K562 (cell line): ENCODE measurements around the gene TMEM95. TPM values are rescaled to one million over a fixed set of nuclear protein-coding genes. Genes with fewer than 3 reads are reported as not detected.

Experiments
- ATAC-seq: fragments of 200-7000 bp; cut with Tn5 transposase; 3 replicates; pipeline ENCODE4 v1.9.1; 2020; ENCODE audit warnings: moderate library complexity
- BruUV-seq: library from RNA; stranded (reverse); fragments of 400-500 nt; replicated peaks from 2 replicates; lab custom pipeline; 2021; lab: Mats Ljungman, UMichigan
- CTCF ChIA-PET: fragments of 300-600 bp; formaldehyde crosslinking; extraction: SDS; loops from one replicate; lab custom pipeline; 2021; ENCODE audit warnings: low intra/inter-chr PET ratio; lab: Yijun Ruan, JAX
- POLR2A ChIA-PET: fragments of 300-600, 350-650 bp; sonication (Branson Sonifier 250); formaldehyde crosslinking; extraction: SDS; loops from one replicate; lab custom pipeline; 2021; ENCODE audit warnings: antibody characterized with exemption, inconsistent platforms; lab: Yijun Ruan, JAX
- DNase-seq, 4 experiments: peaks; one replicate each; pipeline versions ENCODE4 v3.0.0 to v3.0.0-alpha.2; 2011 to 2018; ENCODE audit warnings: low spot score in 3 of 4, mixed read lengths in 3 of 4; ENCODE audit errors: extremely low read depth in 1 of 4
- FAIRE-seq: peaks from 2 replicates; lab custom pipeline; 2011; peaks lifted over from hg19 to GRCh38; lab: Jason Lieb, UNC
- H2AFZ ChIP-seq: 2 replicates; pipeline ENCODE4 v1.6.0; 2011; ENCODE audit warnings: low read depth, low read length, control low read depth, inconsistent platforms
- H3K27ac ChIP-seq: fragments of 200-600 bp; 3 replicates; pipeline ENCODE4 v1.8.0; 2011; ENCODE audit warnings: low read depth, mild to moderate bottlenecking, control low read depth, inconsistent platforms, low read length, moderate library complexity, mixed read lengths; ENCODE audit errors: extremely low read depth
- H3K27me3 ChIP-seq, 2 experiments: fragments of 300-600 bp in 1 of 2; 2 replicates in 1 of 2; 3 replicates in 1 of 2; pipeline versions ENCODE4 v1.6.0 to v1.8.0; 2011; ENCODE audit warnings: inconsistent platforms in 2 of 2, low read length in 2 of 2, mild to moderate bottlenecking in 1 of 2, mixed read lengths in 1 of 2, moderate library complexity in 1 of 2; ENCODE audit not compliant: control insufficient read depth in 2 of 2, insufficient read depth in 2 of 2
- H3K36me3 ChIP-seq: fragments of 300-600 bp; 3 replicates; pipeline ENCODE4 v1.8.0; 2011; ENCODE audit warnings: mild to moderate bottlenecking, low read length, inconsistent platforms; ENCODE audit not compliant: control insufficient read depth, insufficient read depth
- H3K4me1 ChIP-seq, 2 experiments: fragments of 200-600 bp in 1 of 2; replicated peaks in 1 of 2; 2 replicates in 1 of 2; 3 replicates in 1 of 2; pipeline versions ENCODE4 v1.5.1 to v1.8.0; 2011; ENCODE audit warnings: inconsistent platforms in 2 of 2, low read length in 2 of 2, mild to moderate bottlenecking in 1 of 2, mixed read lengths in 1 of 2, moderate library complexity in 1 of 2; ENCODE audit not compliant: control insufficient read depth in 2 of 2, insufficient read depth in 2 of 2
- H3K4me2 ChIP-seq: 2 replicates; pipeline ENCODE4 v1.6.1; 2011; ENCODE audit warnings: low read length, control low read depth, inconsistent platforms, mixed read lengths; ENCODE audit not compliant: insufficient read depth
- H3K4me3 ChIP-seq: fragments of 200-600 bp; sonication (generic), shearing (Covaris generic); 2 replicates; pipeline ENCODE4 v1.5.1; 2016; ENCODE audit warnings: control low read depth, inconsistent platforms
- H3K79me2 ChIP-seq: fragments of 200-600 bp; 3 replicates; pipeline ENCODE4 v1.8.0; 2011; ENCODE audit warnings: low read length, inconsistent platforms; ENCODE audit not compliant: control insufficient read depth, insufficient read depth
- H3K9ac ChIP-seq, 2 experiments: 2 replicates each; pipeline versions ENCODE4 v1.6.0 to v1.6.1; 2011; ENCODE audit warnings: low read depth in 2 of 2, low read length in 2 of 2, control low read depth in 1 of 2, inconsistent platforms in 1 of 2, mild to moderate bottlenecking in 1 of 2, mixed read lengths in 1 of 2; ENCODE audit not compliant: insufficient read depth in 1 of 2
- H3K9me1 ChIP-seq: one replicate; pipeline ENCODE4 v1.6.0; 2011; ENCODE audit warnings: inconsistent platforms, mild to moderate bottlenecking, low read length, moderate library complexity; ENCODE audit not compliant: control insufficient read depth, insufficient read depth
- H3K9me3 ChIP-seq: replicated peaks from 2 replicates; pipeline ENCODE4 v1.5.1; 2011; ENCODE audit warnings: low read depth, low read length, inconsistent platforms; ENCODE audit not compliant: control insufficient read depth, insufficient read depth
- H4K20me1 ChIP-seq: replicated peaks from 2 replicates; pipeline ENCODE4 v1.6.1; 2011; ENCODE audit warnings: low read length, inconsistent platforms, mixed read lengths; ENCODE audit not compliant: control insufficient read depth, insufficient read depth
- TCFL5 ChIP-seq: fragments of 250-450 bp; sonication (Bioruptor Pico); conservative IDR thresholded peaks from 2 replicates; pipeline ENCODE4 v1.6.1; 2021; ENCODE audit warnings: mild to moderate bottlenecking, moderate library complexity, matching md5 sums
- VEZF1 ChIP-seq: fragments of 200-800 bp; sonication (Bioruptor generic); IDR thresholded peaks from 2 replicates; pipeline ENCODE4 v1.6.1; 2017; ENCODE audit warnings: missing genetic modification characterization, missing compliant biosample characterization
- YY1 ChIP-seq, 3 experiments: IDR thresholded peaks; 2 replicates each; pipeline ENCODE4 v1.6.1; 2011; ENCODE audit warnings: low read length in 2 of 3, mild to moderate bottlenecking in 2 of 3, moderate library complexity in 2 of 3, borderline replicate concordance in 1 of 3, control low read depth in 1 of 3, low read depth in 1 of 3; ENCODE audit not compliant: insufficient read depth in 3 of 3, insufficient replicate concordance in 2 of 3, control insufficient read depth in 1 of 3, insufficient read length in 1 of 3; ENCODE audit errors: extremely low read depth in 1 of 3
- ZBTB34 ChIP-seq: fragments of 250-450 bp; sonication (Bioruptor Pico); IDR thresholded peaks from 2 replicates; pipeline ENCODE4 v1.8.0; 2021; ENCODE audit warnings: mild to moderate bottlenecking, moderate library complexity
- WGBS: fragments of 100-300 bp; shearing (Covaris generic); methylation state at CpG from one replicate; pipeline ENCODE4 v1.1.6; 2016; ENCODE audit warnings: low coverage, mixed read lengths; ENCODE audit not compliant: insufficient coverage; ENCODE audit errors: missing lambda C conversion rate; 5-methylcytosine and 5-hydroxymethylcytosine counted together
- in situ Hi-C: fragments of 300-500 bp; cut with MboI; formaldehyde crosslinking; loops from 4 replicates; pipeline ENCODE4 v1.15.0; 2018; ENCODE audit warnings: inconsistent platforms, mixed read lengths
- intact Hi-C: fragments of 100-400 bp; cut with micrococcal nuclease; formaldehyde crosslinking; loops from 2 replicates; pipeline ENCODE4 v1.14.2; 2022
- polyA plus RNA-seq, 8 experiments: library from polyadenylated mRNA; depleted of rRNA in 4 of 8; stranded (reverse) in 5 of 8; unstranded in 3 of 8; fragments of >200 nt; fragmentation: Nextera tagmentation in 2 of 8; fragmentation: Illumina TruSeq in 1 of 8; extraction: Ambion mirVana in 2 of 8; extraction: Trizol in 1 of 8; gene quantifications; 2 replicates each; pipeline versions ENCODE4 v1.2.1 to v1.2.3, GENCODE V29; 2011 to 2014; ENCODE audit warnings: inconsistent platforms in 1 of 8, missing spikeins in 1 of 8
- total RNA-seq, 7 experiments: library from RNA; depleted of rRNA in 6 of 7; stranded (reverse); fragments of >200 nt in 6 of 7; fragmentation: Illumina TruSeq in 2 of 7; extraction: Trizol in 2 of 7; gene quantifications; 2 replicates each; pipeline versions ENCODE4 v1.2.1 to v1.2.3, GENCODE V29; 2011 to 2021; ENCODE audit warnings: low replicate concordance in 1 of 7

The TMEM95 gene
- total and polyA plus RNA-seq, 9 of the 15 experiments (the other 6 are each of a cell fraction or from before 2014, with no cell fraction given): not detected

- TF ChIP-seq VEZF1: no peak
- no peak for TF ChIP-seq ZBTB34 (CRISPR knock-in tag)
- no peak for TF ChIP-seq TCFL5 (CRISPR knock-in tag)
Observed at GRCh38 chr17:7330638-7331015, 24.3 kb upstream of the TMEM95 start (continued).

- H3K4me3 ChIP-seq: no peak overlapping the region
- H3K4me2 ChIP-seq: peak overlapping the region; percentile 66
- 39% methylated on average over 4 of the region's 7 CpGs for WGBS
- ATAC-seq: no peak
- no TSS peak for BruUV-seq
- no peak overlapping the region for H3K27ac ChIP-seq
- H3K9me1 ChIP-seq: no peaks in the 10 kb centered on the region
- in situ Hi-C loops: loop anchor here (10.0 kb wide), 1 partner anchor 287 kb away; the partner anchor contains the start of gene SLC16A11
- no peaks in the 10 kb centered on the region for H3K9me3 ChIP-seq
- CTCF ChIA-PET: no interaction called here
- DNase-seq: no peak
- H3K4me1 ChIP-seq: peaks cover 15 to 50% of the 10 kb centered on the region in 2 experiments
- peak overlapping the region; percentile 71 for H2AFZ ChIP-seq
- intact Hi-C loops: no loop called here
- POLR2A ChIA-PET: interaction anchor here (0.7 to 1.1 kb wide), 3 partner anchors 13 to 146 kb away, joined by 3 to 4 read pairs (median 3); partner anchors contain the start of gene GPS2
- no peaks in the 10 kb centered on the region for H3K27me3 ChIP-seq
- H3K9ac ChIP-seq: peak overlapping the region in 1 of 2 experiments; percentile 61; a peak in 1 of 4 replicates
- FAIRE-seq: no peak
- H3K36me3 ChIP-seq: no peaks in the 10 kb centered on the region
- no peaks in the 10 kb centered on the region for H4K20me1 ChIP-seq
- H3K79me2 ChIP-seq: peaks cover 16% of the 10 kb centered on the region
- TF ChIP-seq YY1 (IDR thresholded peaks at IDR 0.05; ENCODE audit: borderline replicate concordance in 1 of 3, control insufficient read depth in 1 of 3, extremely low read depth in 1 of 3, insufficient read depth in 3 of 3, insufficient read length in 1 of 3, insufficient replicate concordance in 2 of 3, low read depth in 1 of 3, low read length in 2 of 3): no peak
Observed at GRCh38 chr17:7332111-7332510, 22.8 kb upstream of the TMEM95 start.
